Urinary bladder (tissue), 4 donors: ENCODE measurements around the gene TGIF2. TPM values are rescaled to one million over a fixed set of nuclear protein-coding genes. Genes with fewer than 3 reads are reported as not detected.
A peak's percentile ranks its signal among the peaks of the same experiment; 100 is the strongest.

Source experiments
- DNase-seq: peaks from one replicate; pipeline ENCODE4 v3.0.0-alpha.2; 2015; ENCODE audit errors: extremely low spot score
- H3K27ac ChIP-seq: one replicate; pipeline ENCODE4 v1.5.1; 2013; ENCODE audit warnings: low read depth, mild to moderate bottlenecking, moderate library complexity
- H3K36me3 ChIP-seq: one replicate; pipeline ENCODE4 v1.6.1; 2013; ENCODE audit warnings: mild to moderate bottlenecking, moderate library complexity; ENCODE audit not compliant: insufficient read depth
- H3K4me1 ChIP-seq: one replicate; pipeline ENCODE4 v1.6.1; 2013; ENCODE audit warnings: mild to moderate bottlenecking, moderate library complexity; ENCODE audit not compliant: insufficient read depth
- H3K4me3 ChIP-seq: one replicate; pipeline ENCODE4 v1.5.1; 2013; ENCODE audit warnings: low read depth, low read length
- WGBS: extraction: QIAGEN DNeasy Blood & Tissue Kit; methylation state at CpG from one replicate; pipeline ENCODE4 v1.1.7; 2013; 5-methylcytosine and 5-hydroxymethylcytosine counted together
- polyA plus RNA-seq: library from polyadenylated mRNA; stranded (reverse); fragments of 200-250 nt; gene quantifications from one replicate; pipeline ENCODE4 v1.2.3, GENCODE V29; 2013
- total RNA-seq: library from RNA; depleted of rRNA; stranded (reverse); fragments of >200 nt; gene quantifications from one replicate; pipeline ENCODE4 v1.2.3, GENCODE V29; 2014
- donor health status: healthy with polysubstance abuse.
- donor health status: healthy.

TGIF2 gene
- total and polyA plus RNA-seq, 2 donors: 7.3 to 18.6 TPM

DNA sequence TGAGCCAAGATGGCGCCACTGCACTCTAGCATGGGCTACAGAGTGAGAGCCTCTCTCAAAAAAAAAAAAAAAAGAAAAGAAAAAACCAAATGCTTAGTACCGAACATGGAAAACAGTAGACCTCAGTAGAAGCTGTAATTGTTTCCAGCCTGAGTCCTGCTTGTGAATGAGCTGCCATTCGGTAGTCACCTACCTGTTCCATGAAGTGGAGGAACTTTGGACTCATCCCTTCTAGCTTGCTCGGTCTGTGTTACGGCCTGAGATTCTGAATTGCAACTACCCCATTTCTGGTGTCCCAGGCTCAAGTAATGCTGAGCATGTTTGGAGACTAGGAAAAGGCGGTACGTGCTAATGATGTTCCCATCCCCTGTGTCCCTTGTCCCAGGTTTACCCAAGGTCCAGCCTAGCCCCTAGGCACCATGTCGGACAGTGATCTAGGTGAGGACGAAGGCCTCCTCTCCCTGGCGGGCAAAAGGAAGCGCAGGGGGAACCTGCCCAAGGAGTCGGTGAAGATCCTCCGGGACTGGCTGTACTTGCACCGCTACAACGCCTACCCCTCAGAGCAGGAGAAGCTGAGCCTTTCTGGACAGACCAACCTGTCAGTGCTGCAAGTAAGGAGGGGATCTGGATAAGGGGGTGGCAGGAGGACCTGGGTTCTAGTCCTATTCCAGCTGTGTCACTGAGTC, 5.1 kb downstream of the TGIF2 start:
- WGBS: 98% methylated on average over 15 of the region's 15 CpGs
- Histone ChIP-seq H3K27ac (no peak overlapping the region), H3K4me3 (no peak overlapping the region), H3K4me1 (no peaks in the 10 kb centered on the region), H3K36me3 (no peaks in the 10 kb centered on the region)
- no peak for DNase-seq

DNA sequence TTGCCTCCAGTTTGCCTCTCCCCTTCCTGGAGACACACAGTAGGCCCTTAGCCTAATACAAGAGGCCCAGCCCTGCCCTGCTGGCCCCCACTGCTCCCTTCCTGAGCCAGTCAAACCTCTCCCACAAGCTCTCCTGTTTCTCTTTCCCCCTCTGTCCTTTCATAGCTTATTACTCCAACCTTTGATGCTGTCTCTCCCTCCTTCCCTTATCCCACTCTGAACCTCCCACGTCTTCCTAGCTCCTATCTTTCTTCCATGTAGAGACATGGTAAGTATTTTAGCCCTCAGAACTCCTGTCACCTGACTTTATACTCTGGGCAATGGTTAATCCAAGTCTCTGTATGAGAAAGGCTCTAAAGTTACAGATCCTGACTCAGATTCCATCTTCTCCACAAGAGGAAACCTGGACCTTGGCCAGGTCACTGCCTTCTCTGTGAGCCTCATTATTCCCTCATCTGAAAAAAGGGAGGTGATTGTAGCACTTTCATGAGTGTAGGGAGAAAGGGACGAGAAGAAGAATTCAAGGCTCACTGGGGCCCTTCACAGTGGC, 6.7 kb downstream of the TGIF2 start:
- H3K4me3 ChIP-seq: no peak overlapping the region
- no peak for DNase-seq
- WGBS: 85% methylated on average over 2 of the region's 2 CpGs
- no peaks in the 10 kb centered on the region for H3K36me3 ChIP-seq
- no peaks in the 10 kb centered on the region for H3K4me1 ChIP-seq
- H3K27ac ChIP-seq: no peak overlapping the region

DNA sequence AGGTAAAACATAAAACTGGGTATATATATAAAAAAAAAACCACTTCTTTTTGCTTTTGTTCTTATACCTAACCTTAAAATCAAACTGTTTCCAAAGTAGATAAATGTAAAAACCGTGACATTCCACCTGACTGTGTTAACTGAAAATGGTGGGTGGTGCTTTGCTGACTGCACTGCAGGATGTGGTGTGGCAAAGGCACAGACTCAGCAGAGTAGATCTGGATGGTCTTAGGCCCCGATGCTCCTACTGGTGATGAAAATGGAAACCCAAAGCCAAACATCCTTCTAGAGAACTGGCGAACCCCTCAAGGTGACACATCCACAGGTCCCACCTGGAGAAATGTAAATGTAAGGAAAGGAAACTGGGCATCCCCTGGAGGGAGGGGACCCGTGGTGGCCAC, 8.9 kb downstream of the TGIF2 start:
- DNase-seq: no peak
- no peak overlapping the region for H3K27ac ChIP-seq
- H3K36me3 ChIP-seq: no peaks in the 10 kb centered on the region
- 89% methylated on average over 4 of the region's 4 CpGs for WGBS
- no peak overlapping the region for H3K4me3 ChIP-seq
- H3K4me1 ChIP-seq: no peaks in the 10 kb centered on the region

DNA sequence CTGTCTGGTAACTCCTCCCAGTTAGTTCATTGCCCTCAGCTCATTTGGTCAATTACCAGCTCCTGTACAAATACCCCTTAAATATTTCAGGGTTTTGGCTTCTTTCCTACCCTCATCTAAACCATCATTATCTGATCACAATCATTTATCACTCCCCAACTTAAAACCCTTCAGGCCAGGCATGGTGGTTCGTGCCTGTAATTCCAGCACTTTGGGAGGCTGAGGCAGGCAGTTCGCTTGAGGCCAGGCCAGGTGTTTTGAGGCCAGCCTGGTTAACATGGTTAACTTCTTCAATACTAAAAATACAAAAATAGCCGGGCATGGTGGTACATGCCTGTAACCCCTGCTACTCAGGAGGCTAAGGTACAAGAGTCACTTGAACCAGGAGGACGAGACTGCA, 9.4 kb downstream of the TGIF2 start:
- WGBS: 93% methylated on average over 4 of the region's 4 CpGs
- no peak overlapping the region for H3K27ac ChIP-seq
- H3K4me1 ChIP-seq: no peaks in the 10 kb centered on the region
- DNase-seq: no peak
- H3K4me3 ChIP-seq: no peak overlapping the region
- H3K36me3 ChIP-seq: no peaks in the 10 kb centered on the region

DNA sequence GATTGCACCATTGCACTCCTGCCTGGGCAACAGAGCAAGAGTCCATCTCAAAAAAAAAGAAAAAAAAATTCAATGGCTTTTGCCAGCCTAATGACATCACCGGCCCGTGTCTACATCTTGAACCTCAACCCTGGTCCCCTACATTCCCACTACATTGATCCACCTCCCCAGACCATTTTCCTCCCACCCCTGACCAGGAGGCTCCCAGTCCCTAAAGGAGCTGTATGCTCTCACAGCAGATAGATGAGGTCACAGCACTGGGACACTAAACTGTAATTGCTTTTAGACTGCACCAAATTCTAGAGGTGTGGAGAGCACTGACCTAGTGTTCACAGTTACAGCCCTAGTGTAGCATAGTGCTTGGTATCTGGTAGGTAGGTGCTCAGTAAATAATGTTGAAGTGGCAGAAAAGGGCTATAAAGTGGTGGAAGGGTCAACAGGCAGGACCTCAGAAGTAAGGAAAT, 10.7 kb downstream of the TGIF2 start:
- no peak for DNase-seq
- no peak overlapping the region for H3K4me3 ChIP-seq
- H3K27ac ChIP-seq: no peak overlapping the region
- H3K4me1 ChIP-seq: no peaks in the 10 kb centered on the region
- H3K36me3 ChIP-seq: no peaks in the 10 kb centered on the region
- 92% methylated on average over 2 of the region's 2 CpGs for WGBS

DNA sequence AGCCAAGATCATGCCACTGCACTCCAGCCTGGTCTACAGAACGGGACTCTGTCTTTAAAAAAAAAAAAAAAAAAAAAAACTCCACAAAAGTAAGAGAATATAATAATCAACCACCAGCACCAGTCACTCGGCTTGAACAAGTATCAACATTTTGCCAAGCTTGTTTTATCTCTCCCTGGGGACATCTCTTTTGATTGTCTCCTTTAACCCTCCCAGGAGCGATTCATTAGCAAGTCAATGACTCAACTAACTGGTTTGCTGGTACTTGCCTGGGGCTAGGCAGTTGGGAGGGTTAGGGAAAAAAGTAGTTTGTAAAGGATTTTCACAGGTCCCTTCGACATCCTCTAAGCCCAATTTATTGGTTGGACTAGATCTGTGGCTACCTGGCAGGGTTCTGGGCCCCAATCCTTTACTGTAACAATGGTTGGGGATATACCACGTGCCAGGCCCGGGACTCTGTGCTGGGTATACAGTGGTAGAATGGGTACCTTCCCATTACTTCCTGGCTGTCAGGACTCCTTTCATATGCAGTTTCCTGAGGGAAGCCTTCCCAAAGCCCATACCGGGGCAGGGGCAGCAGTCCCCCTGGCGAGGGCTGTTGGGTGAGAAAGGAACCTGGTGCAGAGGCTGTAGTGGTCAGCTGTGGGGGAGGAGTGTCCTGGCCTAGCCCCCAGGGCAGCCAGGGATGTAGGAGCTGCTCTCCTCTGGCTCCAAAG, 12.2 kb downstream of the TGIF2 start:
- Histone ChIP-seq H3K4me3 (no peak overlapping the region), H3K27ac (no peak overlapping the region), H3K4me1 (no peaks in the 10 kb centered on the region), H3K36me3 (no peaks in the 10 kb centered on the region)
- WGBS: 66% methylated on average over 8 of the region's 8 CpGs
- DNase-seq: no peak

DNA sequence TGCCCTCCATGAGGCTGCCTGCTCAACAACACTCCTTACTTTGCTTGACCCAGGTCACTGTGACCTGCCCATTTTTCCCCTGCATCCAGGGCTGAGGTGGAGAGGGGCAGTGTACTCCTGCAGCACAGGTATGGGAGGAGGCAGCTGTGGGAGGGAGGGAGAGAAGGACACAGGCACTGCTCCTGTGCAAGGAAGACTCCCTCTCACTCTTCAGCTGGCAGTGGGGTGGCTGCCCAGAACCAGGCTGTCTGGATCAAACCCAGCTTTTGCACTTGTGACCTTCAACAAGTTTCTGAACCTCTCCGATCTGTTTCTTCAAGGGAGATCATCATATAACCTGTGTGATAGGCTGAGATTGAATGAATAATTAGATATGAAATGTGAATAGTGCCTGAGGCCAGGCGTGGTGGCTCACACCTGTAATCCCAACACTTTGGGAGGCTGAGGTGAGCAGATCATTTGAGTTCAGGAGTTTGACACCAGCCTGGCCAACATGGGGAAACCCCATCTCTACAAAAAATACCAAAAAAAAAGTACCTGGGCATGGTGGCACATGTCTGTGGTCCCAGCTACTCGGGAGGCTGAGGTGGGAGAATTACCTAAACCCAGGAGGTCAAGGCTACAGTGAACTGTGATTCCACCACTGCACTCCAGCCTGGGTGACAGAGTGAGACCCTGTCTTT, 14.1 kb downstream of the TGIF2 start:
- Histone ChIP-seq H3K4me1 (no peaks in the 10 kb centered on the region), H3K4me3 (no peak overlapping the region), H3K36me3 (no peaks in the 10 kb centered on the region), H3K27ac (no peak overlapping the region)
- 87% methylated on average over 3 of the region's 3 CpGs for WGBS
- no peak for DNase-seq

DNA sequence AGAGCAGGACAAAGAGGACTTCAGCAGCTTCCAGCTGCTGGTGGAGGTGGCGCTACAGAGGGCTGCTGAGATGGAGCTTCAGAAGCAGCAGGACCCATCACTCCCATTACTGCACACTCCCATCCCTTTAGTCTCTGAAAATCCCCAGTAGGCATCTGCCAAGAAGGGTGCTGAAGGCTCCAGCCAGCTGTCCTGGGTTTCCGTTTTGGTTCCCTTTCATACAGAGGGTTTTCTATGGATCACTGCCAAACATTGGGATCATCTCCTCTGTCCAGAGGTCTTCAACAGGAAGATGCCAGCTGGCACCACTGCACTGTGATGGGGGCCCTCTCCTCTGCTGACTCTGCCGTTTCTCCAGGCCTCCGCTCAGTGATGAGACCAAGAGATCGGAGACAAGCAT, 17.9 kb downstream of the TGIF2 start:
- no peak for DNase-seq
- Histone ChIP-seq H3K27ac (no peak overlapping the region), H3K4me1 (no peaks in the 10 kb centered on the region), H3K36me3 (no peaks in the 10 kb centered on the region), H3K4me3 (no peak overlapping the region)
- WGBS: 73% methylated on average over 5 of the region's 5 CpGs

DNA sequence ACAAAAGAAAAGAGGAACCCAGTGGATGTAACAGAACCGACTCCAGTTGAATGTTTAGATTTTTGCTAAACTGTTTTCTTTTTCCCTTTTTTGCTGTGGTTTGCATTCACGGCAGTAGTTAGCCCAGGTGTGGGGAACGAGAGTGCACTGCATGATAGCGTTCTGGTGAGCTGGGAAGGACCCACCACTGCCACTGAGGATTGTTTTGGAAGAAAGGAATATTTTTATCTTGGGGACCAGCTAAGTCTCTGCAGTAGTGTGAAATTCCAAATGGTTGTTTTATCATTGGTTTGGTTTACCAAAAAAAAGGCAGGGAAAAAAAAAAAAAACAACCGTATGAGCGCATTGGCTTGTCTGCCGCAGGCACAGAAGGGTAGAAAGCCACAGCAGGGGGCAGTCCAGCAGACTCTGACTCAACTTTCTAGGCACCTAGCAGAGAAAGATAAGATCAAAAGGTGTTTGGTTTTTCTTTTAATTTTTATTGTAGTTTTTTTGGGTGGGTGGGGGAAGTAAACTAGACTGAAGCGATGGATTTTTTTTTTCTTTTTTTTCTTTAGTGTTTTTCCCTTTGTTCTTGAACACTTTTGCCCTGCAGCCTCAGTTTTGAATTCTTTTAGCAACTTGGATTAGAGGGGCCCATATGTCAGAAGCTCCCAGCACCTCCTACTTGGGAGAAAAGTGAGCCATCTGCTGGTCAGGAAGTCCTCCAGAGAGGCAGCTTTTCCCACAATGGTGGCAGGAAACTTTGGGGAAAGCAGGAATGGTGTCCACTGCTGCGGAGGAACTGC, 18.7 kb downstream of the TGIF2 start:
- Histone ChIP-seq H3K4me3 (no peak overlapping the region), H3K4me1 (no peaks in the 10 kb centered on the region), H3K36me3 (no peaks in the 10 kb centered on the region), H3K27ac (no peak overlapping the region)
- DNase-seq: no peak
- 73% methylated on average over 9 of the region's 9 CpGs for WGBS

DNA sequence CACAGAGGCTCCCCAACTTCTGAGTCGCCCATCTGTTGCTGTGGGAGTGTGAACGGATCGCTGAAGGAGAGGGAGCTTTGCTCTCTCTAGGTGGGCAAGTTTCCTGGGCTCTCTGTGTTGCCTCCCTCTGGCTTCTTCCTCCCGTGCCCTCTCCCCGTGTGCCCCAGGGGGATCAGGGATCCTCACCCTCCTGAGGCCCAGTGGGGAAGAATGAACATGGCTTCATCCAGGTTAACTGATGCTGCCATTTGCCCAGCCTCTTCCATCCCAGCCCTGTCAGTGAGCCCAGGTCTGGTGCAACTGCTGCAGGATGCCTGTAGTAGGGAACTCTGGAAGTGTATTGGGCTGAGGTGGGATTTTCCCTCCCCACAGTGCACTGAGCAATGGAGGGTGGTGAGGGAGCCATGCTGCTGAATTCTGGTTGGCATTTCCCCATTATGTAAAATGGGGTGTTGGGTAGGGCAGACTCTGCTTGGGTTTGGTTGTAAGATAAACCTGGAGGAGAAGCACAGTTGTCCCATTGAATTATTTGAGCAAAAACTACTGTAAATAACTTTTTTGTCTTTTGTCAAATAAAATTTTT, 20.0 kb downstream of the TGIF2 start:
- no peak for DNase-seq
- WGBS: 92% methylated on average over 5 of the region's 5 CpGs
- no peaks in the 10 kb centered on the region for H3K36me3 ChIP-seq
- no peak overlapping the region for H3K27ac ChIP-seq
- H3K4me3 ChIP-seq: no peak overlapping the region
- H3K4me1 ChIP-seq: no peaks in the 10 kb centered on the region

DNA sequence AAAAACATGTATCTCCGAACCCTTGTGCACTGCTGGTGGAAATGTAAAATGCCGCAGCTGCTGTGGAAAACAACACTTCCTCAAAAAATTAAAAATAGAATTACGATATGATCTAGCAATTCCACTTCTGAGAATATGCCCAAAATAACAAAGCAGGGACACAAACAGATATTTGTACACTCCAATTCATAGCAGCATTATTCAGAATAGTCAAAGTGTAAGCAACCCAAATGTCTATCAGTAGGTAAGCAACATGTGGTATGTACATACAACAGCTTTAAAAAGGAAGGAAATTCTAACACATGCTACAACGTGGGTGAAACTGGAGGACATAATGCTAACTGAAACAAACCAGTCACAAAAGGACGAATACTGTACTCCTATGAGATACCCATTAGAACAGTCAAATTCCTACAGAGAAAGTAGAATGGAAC, 26.5 kb downstream of the TGIF2 start:
- Histone ChIP-seq H3K4me3 (no peak overlapping the region), H3K36me3 (no peaks in the 10 kb centered on the region), H3K4me1 (no peaks in the 10 kb centered on the region), H3K27ac (no peak overlapping the region)
- DNase-seq: no peak
- 32% methylated on average over 5 of the region's 5 CpGs for WGBS

DNA sequence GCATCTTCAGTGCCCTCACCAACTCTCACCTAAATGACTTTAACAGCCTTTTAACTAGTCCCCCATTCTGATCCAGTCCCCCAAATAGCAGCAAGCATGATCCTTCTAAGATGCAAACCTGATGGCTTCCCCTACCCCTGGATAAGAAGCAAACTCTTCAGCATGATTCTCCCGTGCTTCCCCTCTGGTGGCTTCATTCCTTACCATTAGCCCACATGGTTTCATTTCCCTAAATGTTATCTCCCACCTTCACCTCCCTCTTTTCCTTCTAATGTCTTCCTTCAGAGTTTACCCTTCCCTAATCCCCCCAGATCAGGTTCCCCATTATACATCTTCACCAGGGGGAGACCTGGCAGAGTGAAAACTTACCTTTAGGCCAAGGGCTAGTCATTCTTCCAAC, 28.1 kb downstream of the TGIF2 start:
- H3K4me3 ChIP-seq: no peak overlapping the region
- H3K36me3 ChIP-seq: no peaks in the 10 kb centered on the region
- WGBS: 32% methylated on average over 1 of the region's 1 CpG
- DNase-seq: no peak
- no peak overlapping the region for H3K27ac ChIP-seq
- H3K4me1 ChIP-seq: no peaks in the 10 kb centered on the region

DNA sequence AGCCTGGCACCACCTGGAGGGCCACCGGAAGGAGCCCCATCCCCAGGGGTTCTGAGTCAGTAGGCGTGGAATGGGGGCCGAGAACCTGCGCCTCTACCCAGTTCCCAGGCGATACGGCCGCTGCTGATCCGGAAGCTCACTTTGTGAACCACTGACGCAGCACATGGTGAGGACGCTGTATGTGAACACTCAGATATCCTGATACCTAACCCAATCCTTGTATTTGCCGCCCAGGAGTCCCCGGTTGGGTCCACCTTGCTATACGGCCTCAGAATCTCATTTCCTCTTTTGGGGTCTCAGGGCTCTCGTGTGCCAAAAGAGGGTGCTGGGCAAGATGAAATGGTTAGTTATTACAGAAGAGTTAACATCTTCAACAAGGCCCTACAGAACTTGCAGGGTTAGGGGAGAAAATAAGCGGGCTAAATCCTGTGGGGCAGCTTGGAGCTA, 31.6 kb downstream of the TGIF2 start:
- no peak for DNase-seq
- WGBS: 58% methylated on average over 15 of the region's 15 CpGs
- Histone ChIP-seq H3K4me1 (no peaks in the 10 kb centered on the region), H3K27ac (peak overlapping the region; percentile 48), H3K36me3 (no peaks in the 10 kb centered on the region), H3K4me3 (no peak overlapping the region)
